GM12878 (cell line): ENCODE measurements around the gene PDSS1. TPM values are rescaled to one million over a fixed set of nuclear protein-coding genes. Genes with fewer than 3 reads are reported as not detected.

Source experiments
- ATAC-seq: fragments of 200-7000 bp; cut with Tn5 transposase; 3 replicates; pipeline ENCODE4 v1.9.1; 2020; ENCODE audit warnings: mild to moderate bottlenecking, moderate library complexity
- BruUV-seq: library from RNA; stranded (reverse); fragments of 400-500 nt; replicated peaks from 2 replicates; lab custom pipeline; 2021; lab: Mats Ljungman, UMichigan
- CTCF ChIA-PET: fragments of 300-600 bp; sonication (Branson Sonifier 250); formaldehyde crosslinking; extraction: SDS; loops from one replicate; lab custom pipeline; 2021; ENCODE audit warnings: inconsistent platforms; lab: Yijun Ruan, JAX
- POLR2A ChIA-PET: fragments of 350-600 bp; formaldehyde crosslinking; extraction: SDS; loops from one replicate; lab custom pipeline; 2021; ENCODE audit warnings: inconsistent platforms; lab: Charles Lee
- RAD21 ChIA-PET: fragments of 300-600 bp; sonication (Branson Sonifier 250); formaldehyde crosslinking; loops from one replicate; lab custom pipeline; 2023; ENCODE audit warnings: antibody characterized with exemption; ENCODE audit not compliant: unreplicated experiment; lab: Charles Lee
- SMC1A ChIA-PET: fragments of 300-600 bp; sonication (Branson Sonifier 250); formaldehyde crosslinking; loops from one replicate; lab custom pipeline; 2023; ENCODE audit not compliant: unreplicated experiment, uncharacterized antibody; lab: Charles Lee
- DNase-seq: peaks from one replicate; pipeline ENCODE4 v3.0.0-alpha.2; 2011; ENCODE audit warnings: low read depth, low spot score
- FAIRE-seq: peaks from 3 replicates; lab custom pipeline; 2011; peaks lifted over from hg19 to GRCh38; lab: Jason Lieb, UNC
- H2AFZ ChIP-seq: 2 replicates; pipeline ENCODE4 v1.6.0; 2011; ENCODE audit warnings: low read depth, low read length, control low read depth; ENCODE audit not compliant: control insufficient read depth
- H3K27ac ChIP-seq: 2 replicates; pipeline ENCODE4 v1.5.1; 2011; ENCODE audit warnings: control low read depth; ENCODE audit not compliant: control insufficient read depth, insufficient read depth
- H3K27me3 ChIP-seq, 2 experiments: replicated peaks in 1 of 2; 2 replicates each; pipeline versions ENCODE4 v1.6.0 to v1.6.1; 2011; ENCODE audit warnings: low read length in 1 of 2; ENCODE audit not compliant: control insufficient read depth in 2 of 2, insufficient read depth in 2 of 2
- H3K36me3 ChIP-seq, 2 experiments: 2 replicates each; pipeline ENCODE4 v1.5.1; 2011; ENCODE audit warnings: low read length in 1 of 2; ENCODE audit not compliant: control insufficient read depth in 2 of 2, insufficient read depth in 2 of 2
- H3K4me1 ChIP-seq: 2 replicates; pipeline ENCODE4 v1.6.1; 2011; ENCODE audit warnings: mild to moderate bottlenecking, low read length, moderate library complexity, mixed read lengths; ENCODE audit not compliant: control insufficient read depth, insufficient read depth
- H3K4me2 ChIP-seq: 2 replicates; pipeline ENCODE4 v1.6.0; 2011; ENCODE audit warnings: control low read depth; ENCODE audit not compliant: control insufficient read depth, insufficient read depth
- H3K4me3 ChIP-seq: fragments of 200-600 bp; sonication (generic); 2 replicates; pipeline ENCODE4 v1.5.1; 2016
- H3K79me2 ChIP-seq: 2 replicates; pipeline ENCODE4 v1.6.0; 2011; ENCODE audit warnings: low read length; ENCODE audit not compliant: control insufficient read depth, insufficient read depth
- H3K9ac ChIP-seq: 2 replicates; pipeline ENCODE4 v1.8.0; 2011; ENCODE audit warnings: low read length, control low read depth, mixed read lengths; ENCODE audit not compliant: control insufficient read depth, insufficient read depth
- H3K9me3 ChIP-seq: replicated peaks from 3 replicates; pipeline ENCODE4 v1.5.1; 2011; ENCODE audit warnings: mild to moderate bottlenecking, low read length; ENCODE audit not compliant: control insufficient read depth, insufficient read depth
- H4K20me1 ChIP-seq: 2 replicates; pipeline ENCODE4 v1.6.0; 2011; ENCODE audit not compliant: control insufficient read depth, insufficient read depth
- MTA3 ChIP-seq: IDR thresholded peaks from 2 replicates; pipeline ENCODE4 v1.6.1; 2012; ENCODE audit warnings: low read length, inconsistent platforms, borderline replicate concordance
- WGBS: methylation state at CpG from one replicate; pipeline ENCODE4 v1.1.6; 2016; ENCODE audit warnings: low lambda C conversion rate; ENCODE audit not compliant: insufficient replicate concordance, insufficient coverage; ENCODE audit errors: missing lambda C conversion rate; 5-methylcytosine and 5-hydroxymethylcytosine counted together
- in situ Hi-C: fragments of 300-500 bp; cut with MboI; formaldehyde crosslinking; loops from 9 replicates; pipeline ENCODE4 v1.14.3; 2018; ENCODE audit warnings: mixed read lengths
- intact Hi-C: fragments of 100-400 bp; cut with micrococcal nuclease; formaldehyde crosslinking; loops from one replicate; pipeline ENCODE4 v1.14.2; 2022; ENCODE audit not compliant: unreplicated experiment
- polyA plus RNA-seq, 11 experiments: library from polyadenylated mRNA; depleted of rRNA in 4 of 11; unstranded in 6 of 11; stranded (reverse) in 5 of 11; fragments of >200 nt; fragmentation: Nextera tagmentation in 4 of 11; fragmentation: Illumina TruSeq in 1 of 11; extraction: Ambion mirVana in 4 of 11; extraction: Trizol in 1 of 11; gene quantifications; 1 replicate in 1 of 11; 2 replicates in 10 of 11; pipeline versions ENCODE4 v1.2.1 to v1.2.3, GENCODE V29; 2011 to 2016; ENCODE audit warnings: inconsistent platforms in 2 of 11, missing spikeins in 2 of 11, low read depth in 1 of 11
- total RNA-seq, 4 experiments: library from RNA; depleted of rRNA in 3 of 4; stranded (reverse); fragments of >200 nt in 3 of 4; fragmentation: Illumina TruSeq in 1 of 4; extraction: Trizol in 1 of 4; gene quantifications; 2 replicates each; pipeline versions ENCODE4 v1.2.1 to v1.2.3, GENCODE V29; 2013 to 2021
- TF ChIP-seq, protein P1 (sequence below): fragments of 450-650 bp; IDR thresholded peaks from 2 replicates; pipeline ENCODE4 v1.6.1; 2017; ENCODE audit warnings: low read depth, mild to moderate bottlenecking, moderate library complexity

PDSS1 gene
- total and polyA plus RNA-seq, 10 of the 15 experiments (the other 5 are each of a cell fraction or from before 2014, with no cell fraction given) = 12.2 to 48.2 (median 35.9) TPM

DNA sequence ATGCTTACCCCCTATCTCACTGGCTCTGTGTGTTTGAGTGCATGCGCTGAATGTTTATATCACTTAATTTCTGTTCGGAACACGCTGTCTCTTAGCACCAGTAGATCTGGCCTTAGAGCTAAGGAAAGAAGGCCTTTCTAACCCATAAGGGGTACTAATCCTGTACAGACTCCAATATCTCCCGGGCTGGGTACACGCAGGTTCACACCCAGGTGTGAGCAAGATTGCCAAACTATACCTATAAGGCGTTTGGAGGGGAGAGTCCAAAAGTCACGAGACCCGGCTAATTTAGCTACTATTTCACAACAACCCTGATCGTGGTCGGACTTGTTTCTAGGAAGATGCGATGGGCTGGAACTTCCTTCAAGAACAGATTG is 727 bp upstream of the PDSS1 start:
- peak; percentile 23 for FAIRE-seq
- 29% methylated on average over 11 of the region's 11 CpGs for WGBS
- Histone ChIP-seq H3K4me1 (no peaks in the 10 kb centered on the region), H3K4me2 (peak overlapping the region; percentile 99), H3K9me3 (no peaks in the 10 kb centered on the region; the same call in 1 of the 3 replicates), H3K27ac (peak overlapping the region; percentile 89), H3K79me2 (peaks cover 45% of the 10 kb centered on the region), H3K4me3 (peak overlapping the region; percentile 97), H3K36me3 (no peaks in the 10 kb centered on the region), H3K27me3 (no peaks in the 10 kb centered on the region), H4K20me1 (no peaks in the 10 kb centered on the region), H2AFZ (peak overlapping the region; percentile 92), H3K9ac (peak overlapping the region; percentile 94)
- BruUV-seq = TSS peak; percentile 98
- POLR2A ChIA-PET = interaction anchor here (0.9 to 1.1 kb wide), 3 partner anchors 84 to 457 kb away, joined by 3 to 4 read pairs (median 3); partner anchors contain the start of gene YME1L1
- peak; percentile 7; the same call in 2 of the 3 replicates for ATAC-seq
- RAD21 ChIA-PET = interaction anchor here (1.2 kb wide), 1 partner anchor 29 kb away, joined by 3 read pairs; no protein-coding TSS in a partner anchor
- in situ Hi-C loops = loop anchor here (10.0 kb wide), 1 partner anchor 362 kb away; no protein-coding TSS in a partner anchor
- TF ChIP-seq, protein P1, sequence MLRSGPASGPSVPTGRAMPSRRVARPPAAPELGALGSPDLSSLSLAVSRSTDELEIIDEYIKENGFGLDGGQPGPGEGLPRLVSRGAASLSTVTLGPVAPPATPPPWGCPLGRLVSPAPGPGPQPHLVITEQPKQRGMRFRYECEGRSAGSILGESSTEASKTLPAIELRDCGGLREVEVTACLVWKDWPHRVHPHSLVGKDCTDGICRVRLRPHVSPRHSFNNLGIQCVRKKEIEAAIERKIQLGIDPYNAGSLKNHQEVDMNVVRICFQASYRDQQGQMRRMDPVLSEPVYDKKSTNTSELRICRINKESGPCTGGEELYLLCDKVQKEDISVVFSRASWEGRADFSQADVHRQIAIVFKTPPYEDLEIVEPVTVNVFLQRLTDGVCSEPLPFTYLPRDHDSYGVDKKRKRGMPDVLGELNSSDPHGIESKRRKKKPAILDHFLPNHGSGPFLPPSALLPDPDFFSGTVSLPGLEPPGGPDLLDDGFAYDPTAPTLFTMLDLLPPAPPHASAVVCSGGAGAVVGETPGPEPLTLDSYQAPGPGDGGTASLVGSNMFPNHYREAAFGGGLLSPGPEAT = no peak
- TF ChIP-seq MTA3 = peak; percentile 63; the same call in 1 of the 2 replicates
- intact Hi-C loops = no loop called here
- CTCF ChIA-PET = interaction anchor here (0.7 to 1.6 kb wide), 5 partner anchors 14 to 457 kb away, joined by 3 to 8 read pairs (median 4); partner anchors contain the start of gene YME1L1
- peak; percentile 16 for DNase-seq
- SMC1A ChIA-PET = interaction anchor here (0.6 to 1.2 kb wide), 4 partner anchors 29 to 839 kb away, joined by 3 read pairs; no protein-coding TSS in a partner anchor
